Measurements from ENCODE around the gene CDKAL1. TPM values are rescaled to one million over a fixed set of nuclear protein-coding genes. Genes with fewer than 3 reads are reported as not detected.

The CDKAL1 gene
- total RNA-seq, 1 donor from 2014 or later = 11.9 TPM

GRCh38 chr6:20710341-20710740 is 176.1 kb downstream of the CDKAL1 start:
- no peak for TF ChIP-seq CTCF (IDR thresholded peaks at IDR 0.05)
- intact Hi-C loops (cut with DNase I) = no loop called here
- no peaks in the 10 kb centered on the region for H3K36me3 ChIP-seq
- no peaks in the 10 kb centered on the region for H3K27me3 ChIP-seq
- H3K4me3 ChIP-seq = no peak overlapping the region
- H3K27ac ChIP-seq = no peak overlapping the region
- no peaks in the 10 kb centered on the region for H3K4me1 ChIP-seq
- DNase-seq (ENCODE audit: low spot score in 2 of 2) = no peak
- no peaks in the 10 kb centered on the region for H3K9me3 ChIP-seq

- H3K36me3 ChIP-seq = no peaks in the 10 kb centered on the region
- H3K4me1 ChIP-seq = no peaks in the 10 kb centered on the region
- intact Hi-C loops (cut with DNase I) = no loop called here
- no peaks in the 10 kb centered on the region for H3K9me3 ChIP-seq
- no peak for TF ChIP-seq CTCF (IDR thresholded peaks at IDR 0.05)
- H3K4me3 ChIP-seq = no peak overlapping the region
- H3K27me3 ChIP-seq = no peaks in the 10 kb centered on the region
- DNase-seq (ENCODE audit: low spot score in 2 of 2) = no peak
- H3K27ac ChIP-seq = no peak overlapping the region
Observed at GRCh38 chr6:20711518-20711917, 177.3 kb downstream of the CDKAL1 start.

- Histone ChIP-seq H3K4me1 (no peaks in the 10 kb centered on the region), H3K27ac (no peak overlapping the region), H3K27me3 (no peaks in the 10 kb centered on the region), H3K36me3 (no peaks in the 10 kb centered on the region), H3K4me3 (no peak overlapping the region), H3K9me3 (no peaks in the 10 kb centered on the region)
- intact Hi-C loops (cut with DNase I) = no loop called here
- no peak for TF ChIP-seq CTCF (IDR thresholded peaks at IDR 0.05)
- no peak for DNase-seq (ENCODE audit: low spot score in 2 of 2)
Observed at GRCh38 chr6:20712011-20712410, 177.8 kb downstream of the CDKAL1 start.

GRCh38 chr6:20715135-20715806 is 181.0 kb downstream of the CDKAL1 start:
- Histone ChIP-seq H3K4me1 (no peaks in the 10 kb centered on the region), H3K36me3 (no peaks in the 10 kb centered on the region), H3K4me3 (no peak overlapping the region), H3K27ac (no peak overlapping the region), H3K27me3 (no peaks in the 10 kb centered on the region), H3K9me3 (no peaks in the 10 kb centered on the region)
- no peak for DNase-seq (ENCODE audit: low spot score in 2 of 2)
- intact Hi-C loops (cut with DNase I) = no loop called here
- no peak for TF ChIP-seq CTCF (IDR thresholded peaks at IDR 0.05)

- no peaks in the 10 kb centered on the region for H3K36me3 ChIP-seq
- intact Hi-C loops (cut with DNase I) = no loop called here
Observed at GRCh38 chr6:20716865-20717264, 182.6 kb downstream of the CDKAL1 start.

More at GRCh38 chr6:20716865-20717264, 182.6 kb downstream of the CDKAL1 start:
- Histone ChIP-seq H3K9me3 (no peaks in the 10 kb centered on the region), H3K4me1 (no peaks in the 10 kb centered on the region), H3K27ac (no peak overlapping the region), H3K27me3 (no peaks in the 10 kb centered on the region), H3K4me3 (no peak overlapping the region)
- TF ChIP-seq CTCF (IDR thresholded peaks at IDR 0.05) = no peak
- no peak for DNase-seq (ENCODE audit: low spot score in 2 of 2)

All from ascending aorta (tissue), 2 donors.